SK-N-SH treated with all-trans-retinoic acid at 6 μM for 48 hours (cell line): ENCODE data around the gene LBHD1.

Source experiments
- ATAC-seq: fragments of 200-7000 bp; cut with Tn5 transposase; 3 replicates; pipeline ENCODE4 v1.9.1; 2020; ENCODE audit warnings: mild to moderate bottlenecking, moderate library complexity
- ARNTL ChIP-seq: fragments of 450-650 bp; formaldehyde crosslinking; IDR thresholded peaks from 2 replicates; pipeline ENCODE4 v1.5.0; 2020; ENCODE audit warnings: low read depth, mild to moderate bottlenecking, moderate library complexity, borderline replicate concordance
- BACH2 ChIP-seq: fragments of 250-450 bp; sonication (Bioruptor Pico); IDR thresholded peaks from 2 replicates; pipeline ENCODE4 v1.9.0; 2021; ENCODE audit warnings: mild to moderate bottlenecking, borderline replicate concordance
- CREB5 ChIP-seq: fragments of 250-450 bp; sonication (Bioruptor Pico); IDR thresholded peaks from 2 replicates; pipeline ENCODE4 v1.5.1; 2020; ENCODE audit warnings: low read depth, mild to moderate bottlenecking, moderate library complexity
- CSDC2 ChIP-seq: fragments of 250-450 bp; sonication (Bioruptor Pico); IDR thresholded peaks from 2 replicates; pipeline ENCODE4 v1.5.0; 2020; ENCODE audit warnings: mild to moderate bottlenecking, moderate library complexity
- CSRNP3 ChIP-seq: fragments of 250-450 bp; sonication (Bioruptor Pico); IDR thresholded peaks from 2 replicates; pipeline ENCODE4 v1.5.1; 2021; ENCODE audit warnings: mild to moderate bottlenecking, moderate library complexity
- ESRRG ChIP-seq: fragments of 250-450 bp; sonication (Bioruptor Pico); IDR thresholded peaks from 2 replicates; pipeline ENCODE4 v1.6.1; 2021; ENCODE audit warnings: mild to moderate bottlenecking
- GLIS3 ChIP-seq: fragments of 250-450 bp; sonication (Bioruptor Pico); IDR thresholded peaks from 2 replicates; pipeline ENCODE4 v1.5.0; 2020; ENCODE audit warnings: mild to moderate bottlenecking, moderate library complexity
- ISL1 ChIP-seq: fragments of 250-450 bp; sonication (Bioruptor Pico); IDR thresholded peaks from 2 replicates; pipeline ENCODE4 v2.1.2; 2022; ENCODE audit warnings: mild to moderate bottlenecking, moderate library complexity
- POU6F1 ChIP-seq: fragments of 250-450 bp; sonication (Bioruptor Pico); IDR thresholded peaks from 2 replicates; pipeline ENCODE4 v1.8.0; 2021; ENCODE audit warnings: low read depth, mild to moderate bottlenecking, moderate library complexity, borderline replicate concordance
- PPARA ChIP-seq: fragments of 250-450 bp; sonication (Bioruptor Pico); IDR thresholded peaks from 2 replicates; pipeline ENCODE4 v1.5.0; 2020; ENCODE audit warnings: mild to moderate bottlenecking, borderline replicate concordance
- RARB ChIP-seq: fragments of 250-450 bp; sonication (Bioruptor Pico); IDR thresholded peaks from 2 replicates; pipeline ENCODE4 v1.8.0; 2021; ENCODE audit warnings: mild to moderate bottlenecking, moderate library complexity
- SNAI2 ChIP-seq: fragments of 250-450 bp; sonication (Bioruptor Pico); IDR thresholded peaks from 2 replicates; pipeline ENCODE4 v1.5.0; 2020; ENCODE audit warnings: mild to moderate bottlenecking, moderate library complexity
- TCF4 ChIP-seq: fragments of 250-450 bp; sonication (Bioruptor Pico); IDR thresholded peaks from 2 replicates; pipeline ENCODE4 v1.8.0; 2021; ENCODE audit warnings: mild to moderate bottlenecking, moderate library complexity, borderline replicate concordance
- TOX ChIP-seq: fragments of 250-450 bp; sonication (Bioruptor Pico); IDR thresholded peaks from 2 replicates; pipeline ENCODE4 v1.8.0; 2021; ENCODE audit warnings: mild to moderate bottlenecking, moderate library complexity, borderline replicate concordance
- TSHZ2 ChIP-seq: fragments of 250-450 bp; sonication (Bioruptor Pico); IDR thresholded peaks from 2 replicates; pipeline ENCODE4 v1.5.0; 2020; ENCODE audit warnings: mild to moderate bottlenecking, moderate library complexity
- ZC3H10 ChIP-seq: fragments of 250-450 bp; sonication (Bioruptor Pico); IDR thresholded peaks from 2 replicates; pipeline ENCODE4 v1.5.1; 2021; ENCODE audit warnings: mild to moderate bottlenecking, moderate library complexity
- ZFP3 ChIP-seq: fragments of 250-450 bp; sonication (Bioruptor Pico); IDR thresholded peaks from 2 replicates; pipeline ENCODE4 v1.5.0; 2020; ENCODE audit warnings: mild to moderate bottlenecking, moderate library complexity
- ZFP30 ChIP-seq: fragments of 450-650 bp; formaldehyde crosslinking; IDR thresholded peaks from 2 replicates; pipeline ENCODE4 v1.5.0; 2022; ENCODE audit warnings: mild to moderate bottlenecking, moderate library complexity
- ZNF565 ChIP-seq: fragments of 450-650 bp; formaldehyde crosslinking; conservative IDR thresholded peaks from 2 replicates; pipeline ENCODE4 v1.5.0; 2020; ENCODE audit warnings: low read depth, mild to moderate bottlenecking, moderate library complexity
- ZNF8 ChIP-seq: fragments of 450-650 bp; formaldehyde crosslinking; IDR thresholded peaks from 2 replicates; pipeline ENCODE4 v1.5.0; 2020; ENCODE audit warnings: mild to moderate bottlenecking, moderate library complexity
- TF ChIP-seq, protein P1 (sequence below): fragments of 250-450 bp; sonication (Bioruptor Pico); IDR thresholded peaks from 2 replicates; pipeline ENCODE4 v1.8.0; 2020; ENCODE audit warnings: mild to moderate bottlenecking, moderate library complexity, borderline replicate concordance

LBHD1 gene

GRCh38 chr11:62649486-62649885 is 22.6 kb downstream of the LBHD1 start (continued):
- TF ChIP-seq ARNTL (CRISPR knock-in tag) = no peak
- no peak for TF ChIP-seq BACH2
- no peak for TF ChIP-seq GLIS3 (CRISPR knock-in tag)

- no peak for ATAC-seq
These were observed 23.1 kb downstream of the LBHD1 start for GRCh38 chr11:62648967-62649364.

GRCh38 chr11:62648185-62648966 is 23.7 kb downstream of the LBHD1 start:
- TF ChIP-seq TCF4 (CRISPR knock-in tag) (no peak), SNAI2 (CRISPR knock-in tag) (no peak), ISL1 (CRISPR knock-in tag) (no peak), POU6F1 (no peak), CSDC2 (CRISPR knock-in tag) (no peak), ZC3H10 (CRISPR knock-in tag) (no peak), BACH2 (no peak), CSRNP3 (CRISPR knock-in tag) (no peak), ZFP3 (CRISPR knock-in tag) (no peak), RARB (CRISPR knock-in tag) (no peak), TSHZ2 (CRISPR knock-in tag) (no peak), TOX (CRISPR knock-in tag) (no peak)
- no peak for ATAC-seq

More at GRCh38 chr11:62648967-62649364, 23.1 kb downstream of the LBHD1 start:
- no peak for TF ChIP-seq TCF4 (CRISPR knock-in tag)
- no peak for TF ChIP-seq ISL1 (CRISPR knock-in tag)
- TF ChIP-seq ESRRG = no peak
- TF ChIP-seq ZFP30 (CRISPR knock-in tag) = no peak
- TF ChIP-seq CREB5 (CRISPR knock-in tag) = no peak
- TF ChIP-seq, protein P1, sequence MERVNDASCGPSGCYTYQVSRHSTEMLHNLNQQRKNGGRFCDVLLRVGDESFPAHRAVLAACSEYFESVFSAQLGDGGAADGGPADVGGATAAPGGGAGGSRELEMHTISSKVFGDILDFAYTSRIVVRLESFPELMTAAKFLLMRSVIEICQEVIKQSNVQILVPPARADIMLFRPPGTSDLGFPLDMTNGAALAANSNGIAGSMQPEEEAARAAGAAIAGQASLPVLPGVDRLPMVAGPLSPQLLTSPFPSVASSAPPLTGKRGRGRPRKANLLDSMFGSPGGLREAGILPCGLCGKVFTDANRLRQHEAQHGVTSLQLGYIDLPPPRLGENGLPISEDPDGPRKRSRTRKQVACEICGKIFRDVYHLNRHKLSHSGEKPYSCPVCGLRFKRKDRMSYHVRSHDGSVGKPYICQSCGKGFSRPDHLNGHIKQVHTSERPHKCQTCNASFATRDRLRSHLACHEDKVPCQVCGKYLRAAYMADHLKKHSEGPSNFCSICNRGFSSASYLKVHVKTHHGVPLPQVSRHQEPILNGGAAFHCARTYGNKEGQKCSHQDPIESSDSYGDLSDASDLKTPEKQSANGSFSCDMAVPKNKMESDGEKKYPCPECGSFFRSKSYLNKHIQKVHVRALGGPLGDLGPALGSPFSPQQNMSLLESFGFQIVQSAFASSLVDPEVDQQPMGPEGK = no peak
- TF ChIP-seq GLIS3 (CRISPR knock-in tag) = no peak
- TF ChIP-seq, all 23 proteins: peak for 0

DNA sequence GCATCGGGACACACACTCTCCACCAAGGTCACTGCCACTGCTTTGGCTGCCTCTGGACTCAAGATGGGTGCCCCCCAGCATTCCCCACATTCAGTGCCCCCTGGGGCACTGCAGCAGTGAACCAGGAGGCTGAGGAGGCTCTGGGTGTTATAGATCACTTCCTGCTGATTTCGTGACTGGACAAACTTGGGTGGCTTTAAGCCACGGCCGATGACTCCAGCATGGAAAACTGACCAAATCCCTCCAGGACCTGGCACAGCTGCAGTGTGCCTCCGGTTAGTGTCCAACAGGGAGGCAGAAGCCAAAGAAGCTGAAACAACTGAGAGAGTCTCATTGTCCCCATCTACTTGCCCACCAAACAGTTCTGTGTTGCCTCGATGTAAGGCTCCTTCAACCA is 24.5 kb downstream of the LBHD1 start:
- no peak for ATAC-seq
- TF ChIP-seq SNAI2 (CRISPR knock-in tag) (no peak), RARB (CRISPR knock-in tag) (no peak), CREB5 (CRISPR knock-in tag) (no peak), PPARA (no peak), ARNTL (CRISPR knock-in tag) (no peak), ESRRG (no peak), ZNF565 (CRISPR knock-in tag) (no peak), ZNF8 (CRISPR knock-in tag) (no peak), POU6F1 (no peak), ZFP3 (CRISPR knock-in tag) (no peak), TCF4 (CRISPR knock-in tag) (no peak)
- TF ChIP-seq, protein P1 = no peak
